Endothelial cell of umbilical vein (primary cell): ENCODE data around the gene STK38L.

Experiments used
- CTCF ChIP-seq, 2 donors: IDR thresholded peaks; 1 replicate in 1 of 2; 2 replicates in 1 of 2; pipeline ENCODE4 v1.5.1; 2011; ENCODE audit warnings: low read length in 2 of 2, mild to moderate bottlenecking in 2 of 2, moderate library complexity in 2 of 2, control low read depth in 1 of 2, inconsistent platforms in 1 of 2, low read depth in 1 of 2; ENCODE audit not compliant: insufficient read depth in 1 of 2; ENCODE audit errors: extremely low read depth in 1 of 2
- EZH2 ChIP-seq: IDR thresholded peaks from 2 replicates; pipeline ENCODE4 v1.6.1; 2012; ENCODE audit warnings: borderline replicate concordance, low read depth, mild to moderate bottlenecking, moderate library complexity, low read length, inconsistent platforms; ENCODE audit not compliant: severe bottlenecking
- FOS ChIP-seq: IDR thresholded peaks from 2 replicates; pipeline ENCODE4 v1.6.1; 2011; ENCODE audit warnings: mild to moderate bottlenecking, low read length, moderate library complexity, borderline replicate concordance; ENCODE audit not compliant: insufficient read depth
- GATA2 ChIP-seq: IDR thresholded peaks from 2 replicates; pipeline ENCODE4 v1.7.0; 2011; ENCODE audit warnings: low read depth, mild to moderate bottlenecking, moderate library complexity, mixed read lengths, low read length; ENCODE audit not compliant: insufficient read length, insufficient read depth
- JUN ChIP-seq: IDR thresholded peaks from 2 replicates; pipeline ENCODE4 v1.6.1; 2011; ENCODE audit warnings: borderline replicate concordance, low read depth; ENCODE audit not compliant: insufficient read length, insufficient read depth
- MYC ChIP-seq: IDR thresholded peaks from one replicate; pipeline ENCODE4 v1.6.1; 2011; ENCODE audit warnings: mild to moderate bottlenecking, low read depth, low read length
- POLR2A ChIP-seq: IDR thresholded peaks from 2 replicates; pipeline ENCODE4 v1.6.1; 2012; ENCODE audit warnings: low read depth, mild to moderate bottlenecking, control low read depth, low read length
- POLR2AphosphoS5 ChIP-seq: IDR thresholded peaks from 2 replicates; pipeline ENCODE4 v1.6.1; 2012; ENCODE audit warnings: low read depth, mild to moderate bottlenecking, control low read depth, low read length, moderate library complexity; ENCODE audit not compliant: insufficient read depth

- TF ChIP-seq CTCF (IDR thresholded peaks at IDR 0.05; ENCODE audit: extremely low read depth in 1 of 2, insufficient read depth in 1 of 2, low read depth in 1 of 2, low read length in 2 of 2) (no peak), FOS (no peak), POLR2AphosphoS5 (no peak), EZH2 (no peak), MYC (no peak), GATA2 (no peak), POLR2A (no peak), JUN (no peak)
These were observed 46.5 kb downstream of the STK38L start for GRCh38 chr12:27290501-27291168.
